Tibial artery (tissue), 4 donors: Measurements from ENCODE around the gene DGKI.

Experiments
- DNase-seq, 2 donors: peaks; one replicate each; pipeline ENCODE4 v3.0.0-alpha.2; 2019
- H3K27ac ChIP-seq, 2 donors: fragments of 200-600 bp; sonication (generic) in 1 of 2; 1 replicate in 1 of 2; 2 replicates in 1 of 2; pipeline ENCODE4 v1.5.1; 2018 to 2019; ENCODE audit warnings: mild to moderate bottlenecking in 1 of 2
- H3K27me3 ChIP-seq, 2 donors: fragments of 200-600 bp; sonication (generic) in 1 of 2; one replicate each; pipeline versions ENCODE4 v1.5.1 to v1.6.0; 2016 to 2019
- H3K36me3 ChIP-seq, 3 donors: fragments of 200-600 bp; sonication (generic) in 2 of 3; one replicate each; pipeline ENCODE4 v1.5.1; 2016 to 2019; ENCODE audit warnings: mild to moderate bottlenecking in 2 of 3
- H3K4me1 ChIP-seq, 4 donors: fragments of 200-600 bp; sonication (generic) in 2 of 4; 1 replicate in 3 of 4; 2 replicates in 1 of 4; pipeline ENCODE4 v1.5.1; 2016 to 2019
- H3K4me3 ChIP-seq, 2 donors: fragments of 200-600 bp; sonication (generic) in 1 of 2; 1 replicate in 1 of 2; 2 replicates in 1 of 2; pipeline ENCODE4 v1.5.1; 2018 to 2019; ENCODE audit warnings: mild to moderate bottlenecking in 2 of 2
- H3K9me3 ChIP-seq, 3 donors: fragments of 200-600 bp; sonication (generic) in 1 of 3; one replicate each; pipeline ENCODE4 v1.5.1; 2016 to 2019
- intact Hi-C: fragments of 100-400 bp; cut with DNase I; formaldehyde crosslinking; loops from one replicate; pipeline ENCODE4 v1.15.0; 2023; ENCODE audit warnings: low total_unique reads
- TF ChIP-seq, protein P1 (sequence below), 2 experiments: fragments of 200-600 bp in 1 of 2; fragments of 450-650 bp in 1 of 2; IDR thresholded peaks; one replicate each; pipeline ENCODE4 v1.5.1; 2017 to 2019; ENCODE audit warnings: antibody characterized with exemption in 2 of 2, mild to moderate bottlenecking in 1 of 2, moderate library complexity in 1 of 2

DGKI gene

DNA sequence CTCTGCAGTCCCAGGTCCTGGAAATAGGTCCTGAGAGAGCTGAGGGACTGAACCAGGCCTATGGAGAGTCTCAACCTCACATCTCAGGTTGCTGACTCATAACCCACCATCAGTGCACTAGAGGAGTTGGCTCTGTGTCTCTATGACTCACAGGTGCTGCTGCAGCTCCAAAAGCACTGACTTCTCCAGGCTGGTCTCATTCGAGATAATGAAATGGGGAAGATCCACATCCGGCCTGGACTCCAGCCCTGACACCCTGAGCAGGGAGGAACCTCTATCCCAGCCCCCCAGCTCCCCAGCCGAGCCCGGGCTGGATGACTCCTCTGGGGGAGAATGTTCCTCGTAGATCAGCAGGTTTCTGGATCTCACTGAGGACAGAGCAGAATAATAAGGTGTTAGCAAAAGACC lies 35.5 kb upstream of the DGKI start:
- Histone ChIP-seq H3K4me3 (no peak overlapping the region), H3K9me3 (peaks cover 0 to 5% (median 0%) of the 10 kb centered on the region in 3 donors), H3K4me1 (peaks cover 0 to 71% (median 13%) of the 10 kb centered on the region in 4 donors), H3K27me3 (no peaks in the 10 kb centered on the region), H3K27ac (peak overlapping the region in 1 of 2 donors; percentile 16), H3K36me3 (peaks cover 51 to 91% (median 54%) of the 10 kb centered on the region in 3 donors)
- TF ChIP-seq, protein P1, sequence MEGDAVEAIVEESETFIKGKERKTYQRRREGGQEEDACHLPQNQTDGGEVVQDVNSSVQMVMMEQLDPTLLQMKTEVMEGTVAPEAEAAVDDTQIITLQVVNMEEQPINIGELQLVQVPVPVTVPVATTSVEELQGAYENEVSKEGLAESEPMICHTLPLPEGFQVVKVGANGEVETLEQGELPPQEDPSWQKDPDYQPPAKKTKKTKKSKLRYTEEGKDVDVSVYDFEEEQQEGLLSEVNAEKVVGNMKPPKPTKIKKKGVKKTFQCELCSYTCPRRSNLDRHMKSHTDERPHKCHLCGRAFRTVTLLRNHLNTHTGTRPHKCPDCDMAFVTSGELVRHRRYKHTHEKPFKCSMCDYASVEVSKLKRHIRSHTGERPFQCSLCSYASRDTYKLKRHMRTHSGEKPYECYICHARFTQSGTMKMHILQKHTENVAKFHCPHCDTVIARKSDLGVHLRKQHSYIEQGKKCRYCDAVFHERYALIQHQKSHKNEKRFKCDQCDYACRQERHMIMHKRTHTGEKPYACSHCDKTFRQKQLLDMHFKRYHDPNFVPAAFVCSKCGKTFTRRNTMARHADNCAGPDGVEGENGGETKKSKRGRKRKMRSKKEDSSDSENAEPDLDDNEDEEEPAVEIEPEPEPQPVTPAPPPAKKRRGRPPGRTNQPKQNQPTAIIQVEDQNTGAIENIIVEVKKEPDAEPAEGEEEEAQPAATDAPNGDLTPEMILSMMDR (IDR thresholded peaks at IDR 0.05) = no peak
- peak in 1 of 2 donors; percentile 76 for DNase-seq
- intact Hi-C loops = no loop called here

DNA sequence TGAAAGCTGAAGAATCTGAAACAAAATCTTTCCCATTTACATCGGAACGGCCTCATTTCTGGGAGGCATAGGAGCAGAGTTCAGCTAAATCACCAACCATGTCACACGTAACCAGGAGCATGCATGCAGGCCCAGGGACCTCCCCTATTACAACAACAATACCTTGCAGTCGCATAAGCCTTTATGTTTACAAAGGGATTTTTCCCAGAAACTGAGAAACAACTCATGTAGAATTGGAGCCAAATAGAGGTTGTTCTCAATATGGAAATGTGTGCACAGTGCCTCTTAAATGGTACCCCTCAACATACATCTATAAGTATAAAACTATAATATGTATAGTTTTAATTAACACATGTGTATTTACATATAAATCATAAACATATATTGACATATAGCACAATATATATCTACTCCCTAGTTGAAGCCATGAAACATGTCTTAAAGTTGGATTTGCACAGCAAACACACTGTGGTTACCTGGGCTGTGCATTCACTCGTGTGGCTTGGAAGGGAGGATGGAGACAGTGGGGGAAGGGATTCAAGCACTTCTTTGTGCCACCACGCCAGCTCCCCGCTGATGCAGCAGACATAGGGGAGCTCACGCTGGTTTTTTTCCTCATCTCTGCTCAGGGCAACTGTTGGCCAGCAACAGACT lies 35.0 kb upstream of the DGKI start:
- intact Hi-C loops = no loop called here
- peaks cover 51 to 91% (median 54%) of the 10 kb centered on the region in 3 donors for H3K36me3 ChIP-seq
- TF ChIP-seq, protein P1 (IDR thresholded peaks at IDR 0.05) = no peak

DNA sequence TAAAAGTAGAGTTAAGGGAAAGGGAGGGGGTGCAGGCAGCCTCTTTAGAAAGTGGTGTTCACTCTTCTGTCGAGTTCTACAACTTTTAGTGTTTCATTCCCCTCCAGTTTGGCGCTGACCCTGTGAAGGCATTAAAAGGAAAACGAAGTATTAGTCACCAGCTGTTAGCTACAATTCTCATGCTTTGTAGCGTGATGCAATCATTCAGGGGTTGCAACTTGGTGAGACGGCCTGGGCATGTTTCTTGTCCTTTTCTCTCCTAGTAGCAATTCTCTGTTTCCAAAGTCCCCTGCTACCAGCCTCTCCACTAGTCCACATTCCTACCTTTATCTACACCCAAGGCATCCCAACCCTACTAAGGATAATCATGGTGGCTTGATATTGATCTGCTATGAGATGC lies 33.7 kb upstream of the DGKI start:
- no peak overlapping the region for H3K4me3 ChIP-seq
- H3K4me1 ChIP-seq = peaks cover 0 to 69% (median 13%) of the 10 kb centered on the region in 4 donors
- peaks cover 0 to 5% (median 0%) of the 10 kb centered on the region in 3 donors for H3K9me3 ChIP-seq
- TF ChIP-seq, protein P1 (IDR thresholded peaks at IDR 0.05) = no peak
- intact Hi-C loops = no loop called here
- no peaks in the 10 kb centered on the region for H3K27me3 ChIP-seq
- H3K36me3 ChIP-seq = peaks cover 51 to 87% (median 53%) of the 10 kb centered on the region in 3 donors
- peak overlapping the region; percentile 62 to 65 for H3K27ac ChIP-seq
- no peak for DNase-seq

More for the DNA sequence above, 35.0 kb upstream of the DGKI start:
- Histone ChIP-seq H3K4me1 (peaks cover 0 to 71% (median 14%) of the 10 kb centered on the region in 4 donors), H3K9me3 (peaks cover 0 to 5% (median 0%) of the 10 kb centered on the region in 3 donors), H3K27me3 (no peaks in the 10 kb centered on the region), H3K4me3 (no peak overlapping the region), H3K27ac (peak overlapping the region in 1 of 2 donors; percentile 14)
- no peak for DNase-seq

DNA sequence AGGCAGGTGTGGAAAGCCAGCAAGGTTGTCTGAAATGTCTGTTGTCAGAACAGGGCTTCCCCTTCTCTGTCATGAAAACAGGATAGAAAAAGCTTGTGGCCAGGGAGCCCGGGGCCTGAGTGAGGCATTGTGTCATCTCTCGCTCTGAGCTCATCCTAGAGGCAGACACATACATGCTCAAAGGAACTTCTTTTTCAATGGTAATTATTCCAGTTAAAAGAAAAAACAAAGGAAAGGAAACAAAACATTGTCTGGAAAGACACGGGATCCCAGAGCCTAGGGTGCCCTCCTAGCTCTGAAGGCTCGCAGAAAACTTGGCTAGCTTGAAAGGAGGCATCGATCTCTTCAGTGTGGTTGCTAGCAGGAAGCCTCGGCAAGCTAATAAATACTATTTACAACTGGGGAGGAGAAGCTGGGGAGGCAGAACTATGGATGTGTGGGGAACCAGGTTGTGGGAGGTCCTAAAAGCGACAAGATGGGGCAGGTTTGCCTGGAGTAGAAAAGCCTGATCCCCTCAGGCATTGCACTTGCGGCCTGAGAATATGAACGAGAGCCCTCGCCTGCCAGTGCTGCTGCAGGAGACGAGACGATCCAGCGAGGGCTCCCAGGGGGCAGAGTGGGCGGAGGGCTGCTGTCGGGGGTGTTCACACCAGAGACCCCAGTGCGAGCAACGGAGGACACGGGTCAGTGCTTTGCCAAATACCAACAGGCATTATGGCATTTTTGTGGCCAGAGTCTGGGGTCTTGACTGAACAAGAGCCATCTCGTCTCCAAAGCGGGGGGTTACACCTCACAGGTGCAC lies 32.8 kb upstream of the DGKI start:
- peak in 1 of 2 donors; percentile 49 for DNase-seq
- Histone ChIP-seq H3K4me3 (no peak overlapping the region), H3K36me3 (peaks cover 44 to 78% (median 44%) of the 10 kb centered on the region in 3 donors), H3K4me1 (peaks cover 0 to 78% (median 19%) of the 10 kb centered on the region in 4 donors), H3K9me3 (peaks cover 0 to 5% (median 0%) of the 10 kb centered on the region in 3 donors), H3K27ac (peak overlapping the region; percentile 62 to 65), H3K27me3 (no peaks in the 10 kb centered on the region)
- intact Hi-C loops = no loop called here
- TF ChIP-seq, protein P1 (IDR thresholded peaks at IDR 0.05) = no peak

DNA sequence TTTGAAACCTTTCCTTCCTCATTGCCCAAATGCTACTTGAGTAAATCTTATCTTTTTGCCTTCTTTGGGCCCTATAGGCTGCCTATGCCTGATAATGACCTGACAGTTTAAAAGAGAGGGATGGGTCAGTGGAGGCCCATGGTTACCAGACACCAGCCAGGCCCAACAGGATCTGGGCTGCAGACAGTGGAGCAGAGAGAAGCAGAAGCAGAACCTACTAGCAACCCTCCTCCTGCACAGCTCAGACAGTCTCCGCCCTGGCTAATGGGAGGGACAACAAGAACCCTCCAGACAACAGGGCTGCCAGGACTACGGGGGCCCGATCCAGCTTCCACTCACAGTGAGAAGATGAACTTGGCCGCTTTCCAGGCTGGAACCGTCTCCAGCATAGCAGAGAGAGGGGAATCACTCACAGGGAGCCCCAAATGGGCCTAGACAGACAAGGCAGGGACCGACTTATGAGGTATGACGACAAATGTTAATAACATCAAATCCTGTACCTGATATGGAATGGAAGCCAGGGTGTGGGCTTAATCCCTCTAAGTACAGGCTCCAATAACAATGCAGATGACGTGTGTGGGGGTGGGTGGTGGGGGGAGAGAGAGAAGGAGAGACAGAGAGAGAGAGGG lies 31.7 kb upstream of the DGKI start:
- Histone ChIP-seq H3K27ac (peak overlapping the region; percentile 62 to 65), H3K4me1 (peaks cover 0 to 89% (median 20%) of the 10 kb centered on the region in 4 donors), H3K36me3 (peaks cover 33 to 75% (median 38%) of the 10 kb centered on the region in 3 donors), H3K9me3 (peaks cover 0 to 5% (median 0%) of the 10 kb centered on the region in 3 donors), H3K4me3 (no peak overlapping the region), H3K27me3 (no peaks in the 10 kb centered on the region)
- TF ChIP-seq, protein P1 (IDR thresholded peaks at IDR 0.05) = no peak
- peak; percentile 75 to 86 for DNase-seq
- intact Hi-C loops = no loop called here
